HG02610 (cell line): ENCODE results near the gene DLX2.
"Not testable (repeated sequence)": the region's sequence is repeated elsewhere in the genome, so short reads cannot be mapped to it uniquely, and the experiment has no call there.

Experiments
- ATAC-seq: cut with Tn5 transposase; IDR thresholded peaks from one replicate; pipeline ENCODE4 v1.9.1; 2021; ENCODE audit warnings: mild to moderate bottlenecking, moderate library complexity; ENCODE audit not compliant: unreplicated experiment

The DLX2 gene

DNA sequence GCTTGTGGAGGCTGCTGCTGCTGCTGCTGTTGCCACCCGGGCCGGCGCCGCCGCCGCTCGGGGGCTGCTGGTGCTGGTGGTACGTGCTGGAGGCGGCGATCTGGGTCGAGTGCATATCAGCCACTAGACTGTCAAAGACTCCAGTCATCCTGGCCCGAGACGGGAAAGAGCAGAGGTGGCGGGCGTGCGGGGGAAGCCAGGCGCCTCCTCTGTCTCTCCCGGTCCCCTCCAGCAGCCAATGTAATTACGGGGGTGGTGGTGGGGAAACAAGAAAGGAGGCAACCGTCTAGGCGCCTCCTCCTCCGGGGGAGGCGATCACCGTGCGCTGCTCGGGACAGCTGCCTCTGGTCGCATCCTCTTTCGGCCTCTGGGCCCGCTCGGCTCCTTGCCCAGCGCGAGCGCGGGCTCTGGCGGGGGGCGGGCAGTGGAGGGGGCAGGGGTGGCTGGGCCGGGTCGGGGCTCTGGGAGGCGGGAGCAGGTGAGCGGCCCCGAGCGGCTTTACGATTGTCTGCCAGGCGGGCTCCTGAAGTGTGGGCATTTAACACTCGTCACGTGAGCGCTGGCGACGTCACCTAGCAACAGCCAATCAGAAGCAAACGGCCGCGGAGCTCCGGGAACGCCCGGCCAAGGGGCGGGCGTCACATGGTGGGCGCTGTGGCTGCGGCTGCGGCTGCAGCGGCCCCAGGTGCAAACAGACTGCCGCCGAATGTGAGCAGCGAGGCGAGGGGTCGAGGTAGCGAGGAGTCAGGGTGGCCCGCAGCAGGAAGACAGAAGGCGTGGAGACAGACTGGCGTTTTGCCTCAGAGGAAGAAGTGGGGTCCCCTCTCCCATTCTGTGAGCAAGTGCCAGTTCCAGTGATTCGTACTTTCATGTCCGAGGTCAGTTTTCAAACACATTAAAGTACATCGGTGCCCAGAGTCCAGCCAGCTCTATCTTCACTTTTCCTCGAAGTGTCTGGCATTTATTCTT is at the start of gene DLX2:
Gene DLX2 (minus strand): TSS at position 510 of the 969 bp plus-strand sequence. CDS start 362 bp downstream, at position 148.
- peak; percentile 66 for ATAC-seq

DNA sequence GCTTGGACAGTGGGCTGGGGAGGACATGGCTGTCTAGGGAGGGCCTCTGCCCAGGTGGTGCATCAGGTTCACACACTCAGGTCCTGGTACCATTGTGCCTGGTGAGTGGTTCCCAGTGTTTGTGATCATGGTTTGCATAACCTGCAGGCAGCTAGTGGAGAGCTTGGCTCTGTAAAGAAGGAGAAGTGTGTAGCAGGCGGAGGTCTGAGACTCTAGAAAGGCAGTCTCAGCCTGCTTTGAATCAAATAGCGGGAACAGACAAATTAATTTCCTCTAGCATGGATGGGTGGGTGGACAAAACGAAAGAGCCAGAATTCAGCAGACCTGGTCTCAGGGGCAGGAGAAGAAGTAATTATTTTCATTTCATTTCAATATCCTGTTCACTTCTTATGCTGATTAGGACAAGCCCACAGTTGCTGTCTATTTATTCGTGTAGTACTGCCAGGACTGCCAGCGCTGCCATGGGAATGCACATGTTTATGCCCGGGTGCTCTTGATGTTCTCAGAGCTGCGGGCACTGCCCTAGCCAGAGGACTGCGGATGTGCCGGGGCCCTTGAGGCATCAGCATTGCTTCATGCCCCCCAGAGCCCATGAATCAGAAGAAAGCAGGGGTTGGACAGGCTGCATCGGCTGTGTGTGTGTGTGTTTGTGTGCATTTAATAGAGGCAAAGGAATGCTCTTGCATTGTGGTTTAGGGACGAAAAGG is 45.4 kb upstream of the DLX2 start:
- no peak for ATAC-seq

DNA sequence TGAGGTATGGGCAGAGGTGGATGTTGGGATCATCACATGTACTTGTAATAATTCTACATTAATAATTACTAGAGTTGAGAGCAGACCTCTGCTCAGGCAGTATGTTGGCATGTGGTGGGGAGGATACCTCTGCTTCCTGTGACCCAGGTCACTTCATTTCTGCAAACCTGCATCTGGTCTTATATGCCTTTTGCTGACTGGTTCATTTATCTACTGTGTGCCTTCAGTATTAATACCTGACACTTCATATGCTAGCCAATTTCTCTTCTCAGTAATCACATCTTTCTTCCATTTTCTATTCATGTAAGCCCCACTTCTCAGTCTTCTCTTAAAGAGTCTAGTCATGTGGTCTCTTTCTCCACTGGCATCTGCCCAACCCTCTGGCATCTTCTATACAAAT is 41.1 kb upstream of the DLX2 start:
- ATAC-seq: no peak

DNA sequence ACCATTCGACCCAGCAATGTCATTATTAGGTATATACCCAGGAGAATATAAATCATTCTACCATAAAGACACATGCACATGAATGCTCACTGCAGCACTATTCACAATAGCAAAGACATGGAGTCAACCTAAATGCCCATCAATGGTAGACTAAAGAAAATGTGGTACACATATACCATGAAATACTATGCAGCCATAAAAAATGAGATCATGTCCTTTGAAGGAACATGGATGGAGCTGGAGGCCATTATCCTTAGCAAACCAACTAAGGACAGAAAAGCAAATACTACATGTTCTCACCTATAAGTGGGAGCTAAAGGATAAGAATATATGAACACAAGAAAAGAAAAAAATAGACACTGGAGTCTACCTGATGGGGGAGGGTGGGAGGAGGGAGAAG is 36.0 kb upstream of the DLX2 start:
- ATAC-seq: not testable (repeated sequence)

DNA sequence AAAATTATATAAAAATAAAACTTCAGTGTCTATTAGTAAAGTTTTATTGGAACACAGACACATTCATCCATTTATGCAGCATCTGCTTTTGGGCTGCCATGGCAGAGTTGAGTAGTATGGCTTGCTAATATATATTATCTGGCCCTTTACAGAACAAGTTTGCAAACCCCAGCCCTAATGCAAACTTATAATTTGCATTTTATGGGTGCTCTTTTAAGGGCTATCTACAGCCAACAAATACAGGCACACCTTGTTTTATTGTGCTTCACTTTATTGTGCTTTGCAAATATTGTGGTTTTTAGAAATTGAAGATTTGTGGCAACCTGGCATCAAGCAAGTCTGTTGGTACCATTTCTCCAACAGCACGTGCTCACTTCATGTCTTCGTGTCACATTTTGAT is 35.2 kb upstream of the DLX2 start:
- no peak for ATAC-seq

DNA sequence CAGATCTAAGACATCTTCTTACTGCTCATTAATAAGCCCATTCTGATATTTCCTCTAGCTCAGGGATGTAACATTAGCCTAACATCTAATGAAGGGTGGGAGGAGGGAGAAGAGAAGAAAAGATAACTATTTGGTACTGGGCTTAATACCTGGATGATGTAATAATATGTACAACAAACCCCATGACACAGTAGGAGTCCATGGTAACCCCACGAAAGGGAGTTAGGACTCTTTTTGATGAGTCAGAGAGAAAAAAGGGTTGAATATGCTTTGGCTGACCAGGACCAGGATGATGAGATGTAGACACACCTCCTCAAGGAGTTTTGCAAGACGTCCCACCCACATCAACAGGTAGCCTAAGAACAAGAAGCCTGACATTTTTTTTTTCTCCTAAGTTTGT is 34.4 kb upstream of the DLX2 start:
- ATAC-seq: no peak

DNA sequence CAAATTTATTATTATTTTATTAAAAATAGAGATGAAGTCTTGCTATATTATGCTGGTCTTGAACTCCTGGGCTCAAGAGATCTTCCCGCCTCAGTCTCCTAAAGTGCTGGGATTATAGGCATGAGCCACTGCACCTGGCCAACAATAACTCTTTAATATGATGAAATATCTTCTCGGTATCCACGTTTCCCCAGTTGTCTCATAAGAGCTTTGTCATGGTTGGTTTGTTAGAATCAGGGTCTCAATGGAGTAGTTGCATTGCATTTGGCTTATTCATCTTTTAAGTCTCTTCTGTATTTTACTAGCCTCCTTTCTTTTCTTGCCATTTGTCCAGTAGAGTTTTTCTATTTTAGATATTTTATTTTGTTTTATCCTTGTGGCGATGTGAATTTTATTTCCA is 32.7 kb upstream of the DLX2 start:
- ATAC-seq: no peak

DNA sequence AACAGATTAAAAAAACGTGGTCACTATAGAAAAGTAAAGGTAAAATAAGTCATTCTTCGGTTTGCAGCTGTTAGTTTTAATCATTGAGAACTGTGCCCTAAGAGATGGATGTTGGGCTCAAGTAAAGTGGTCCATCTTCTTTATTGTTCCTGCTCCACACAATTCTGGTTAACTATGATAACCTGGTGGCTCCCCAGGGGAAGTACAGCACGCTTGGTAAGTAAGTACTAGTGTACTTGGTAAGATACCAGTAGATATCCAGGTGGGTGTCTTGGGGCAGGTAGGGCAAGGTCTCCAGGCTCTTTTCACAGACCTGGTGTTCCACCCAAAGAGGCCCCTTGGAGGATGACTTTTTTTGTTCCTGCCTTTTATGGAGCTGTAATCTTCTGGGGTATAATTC is 31.6 kb upstream of the DLX2 start:
- no peak for ATAC-seq

DNA sequence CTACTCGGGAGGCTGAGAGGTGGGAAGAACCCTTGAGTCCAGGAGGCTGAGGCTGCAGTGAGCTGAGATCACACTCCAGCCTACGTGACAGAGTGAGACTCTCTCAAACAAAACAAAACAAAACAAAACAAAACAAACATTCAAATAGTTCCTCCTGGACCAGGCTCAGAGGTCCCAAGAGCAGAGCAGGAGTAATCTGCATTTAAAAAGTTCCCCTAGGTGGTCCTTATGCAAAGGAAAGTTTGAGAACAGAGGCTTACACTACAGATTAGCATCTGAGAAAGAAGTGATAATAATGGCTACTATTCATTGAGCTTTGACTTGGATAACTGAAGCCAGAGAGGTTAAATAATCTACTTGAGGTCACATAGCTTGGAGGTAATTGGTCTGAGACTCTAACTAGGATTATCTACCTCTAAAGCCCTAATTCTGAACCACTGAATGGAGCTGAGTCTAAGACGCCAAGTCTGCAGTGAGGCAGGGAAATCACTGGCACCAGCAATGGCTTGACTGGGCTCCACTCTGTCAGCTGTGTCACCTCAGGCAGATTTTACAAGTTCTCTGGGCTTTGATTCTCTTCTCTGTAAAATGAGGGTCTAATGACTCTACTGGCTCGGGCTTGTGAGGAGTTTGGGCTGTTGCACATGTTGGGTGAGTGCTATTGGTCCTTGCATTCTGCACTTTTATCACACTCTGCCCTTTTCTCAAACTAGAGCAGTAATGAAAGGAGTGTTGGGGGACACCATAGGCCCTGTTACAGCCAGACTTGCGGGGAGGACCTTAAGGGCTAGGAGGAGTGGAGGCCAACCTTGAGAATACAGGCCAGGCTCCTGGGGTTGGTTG is 29.2 kb upstream of the DLX2 start:
- ATAC-seq: no peak

DNA sequence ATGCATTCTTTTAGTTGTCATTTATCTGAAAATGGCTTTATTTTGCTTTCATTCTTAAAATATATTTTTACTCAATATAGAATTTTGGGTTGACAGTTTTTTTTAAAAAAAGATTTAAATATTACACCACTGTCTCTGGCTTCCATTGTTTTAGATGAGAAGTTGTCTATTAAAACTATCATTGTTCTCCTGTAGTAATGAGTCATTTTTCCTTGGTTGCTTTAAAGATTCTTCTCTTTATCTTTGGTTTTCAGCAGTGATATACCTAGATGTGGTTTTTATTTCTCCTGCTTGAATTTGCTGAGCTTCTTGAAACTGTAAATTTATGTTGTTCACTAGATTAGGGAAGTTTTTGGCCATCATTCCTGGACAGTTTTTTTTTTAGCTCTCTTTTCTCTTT is 26.7 kb upstream of the DLX2 start:
- ATAC-seq: no peak

DNA sequence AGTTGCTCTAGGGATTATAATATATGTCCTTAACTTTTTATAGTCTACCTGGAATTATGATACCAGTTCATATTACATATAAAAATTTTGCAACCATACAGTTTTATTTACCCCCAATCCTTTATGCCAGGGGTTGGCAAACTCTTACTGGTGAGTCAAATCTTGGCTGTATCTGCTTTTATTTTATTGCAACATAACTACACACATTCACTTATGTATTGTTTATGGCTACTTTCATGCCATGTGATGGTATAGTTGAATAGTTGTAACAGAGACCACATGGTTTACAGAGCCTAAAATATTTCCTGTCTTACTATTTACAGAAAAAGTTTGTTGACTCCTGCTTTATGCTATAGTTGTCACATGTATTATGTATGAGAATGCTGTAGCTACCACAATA is 25.8 kb upstream of the DLX2 start:
- no peak for ATAC-seq

DNA sequence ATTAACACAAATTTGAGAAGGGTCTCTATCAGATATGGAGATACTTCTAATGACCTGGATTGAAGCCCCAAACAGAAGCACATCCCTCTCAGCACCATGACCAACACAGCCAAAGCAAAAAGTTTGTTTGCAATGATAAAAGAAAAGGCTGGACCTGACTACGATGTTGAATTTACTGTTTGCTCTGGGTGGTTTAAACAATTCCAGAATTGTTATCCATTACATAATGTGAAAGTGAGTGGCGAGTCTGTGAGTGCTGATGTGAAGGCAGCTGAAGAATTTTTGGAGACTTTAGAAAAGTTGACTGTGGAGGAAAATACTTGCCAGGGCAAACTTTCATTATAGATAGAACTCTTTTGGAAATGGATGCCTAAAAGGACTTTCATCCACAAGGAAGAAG is 17.4 kb upstream of the DLX2 start:
- no peak for ATAC-seq

DNA sequence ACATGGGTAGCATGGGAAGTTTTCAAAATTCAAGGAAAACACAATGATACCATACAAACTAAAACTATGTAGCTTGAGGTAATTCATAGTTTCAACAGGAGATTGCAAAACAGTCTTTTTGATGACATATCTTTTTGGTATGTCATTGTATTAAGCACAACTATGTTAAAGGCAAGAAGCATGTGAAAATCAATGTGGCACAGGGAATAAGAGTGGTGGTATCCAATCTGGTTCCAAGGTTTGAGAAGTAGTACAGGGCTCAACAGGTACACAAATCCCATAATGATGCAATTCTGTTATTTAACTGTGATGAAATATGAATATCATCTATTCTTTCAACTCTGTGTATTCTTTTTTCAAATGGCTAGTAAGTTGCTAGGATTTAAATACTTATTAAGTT is 16.4 kb upstream of the DLX2 start:
- no peak for ATAC-seq

DNA sequence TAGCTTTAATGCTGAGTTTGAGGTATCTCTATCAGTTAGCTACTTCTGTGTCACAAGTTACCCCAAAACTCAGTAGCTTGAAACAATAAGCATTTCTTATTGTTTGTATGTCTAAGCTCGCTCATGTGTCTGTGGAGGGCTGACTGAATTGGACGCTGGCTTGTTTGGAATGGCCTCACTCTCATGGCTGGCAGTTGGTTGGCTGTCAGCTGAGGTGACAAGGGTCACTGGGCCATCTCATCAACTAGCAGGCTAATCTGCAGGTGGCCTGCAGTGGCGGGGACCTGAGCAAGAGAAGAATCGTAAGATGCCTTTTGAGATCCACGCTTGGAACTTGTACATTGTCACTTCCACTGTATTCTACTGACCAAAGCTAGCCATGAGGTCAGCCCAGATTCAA is 13.4 kb upstream of the DLX2 start:
- ATAC-seq: no peak

DNA sequence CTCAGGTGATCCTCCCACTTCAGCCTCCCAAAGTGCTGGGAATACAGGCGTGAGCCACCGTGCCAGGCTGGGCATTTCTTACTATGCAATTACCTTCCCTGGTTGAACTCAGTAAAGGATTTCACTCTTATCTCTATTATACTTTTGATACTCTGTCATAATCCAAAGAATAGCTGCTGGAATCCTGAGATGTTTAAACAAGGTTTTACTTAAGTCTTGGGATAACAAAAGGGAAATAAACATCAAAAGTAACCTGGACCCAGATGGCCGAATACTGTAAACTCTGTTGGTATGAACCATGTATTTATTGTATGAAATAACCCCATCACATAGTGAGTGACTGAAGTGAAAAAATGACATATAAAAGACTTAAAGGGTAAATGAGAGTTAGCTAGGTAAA is 11.9 kb upstream of the DLX2 start:
- no peak for ATAC-seq

DNA sequence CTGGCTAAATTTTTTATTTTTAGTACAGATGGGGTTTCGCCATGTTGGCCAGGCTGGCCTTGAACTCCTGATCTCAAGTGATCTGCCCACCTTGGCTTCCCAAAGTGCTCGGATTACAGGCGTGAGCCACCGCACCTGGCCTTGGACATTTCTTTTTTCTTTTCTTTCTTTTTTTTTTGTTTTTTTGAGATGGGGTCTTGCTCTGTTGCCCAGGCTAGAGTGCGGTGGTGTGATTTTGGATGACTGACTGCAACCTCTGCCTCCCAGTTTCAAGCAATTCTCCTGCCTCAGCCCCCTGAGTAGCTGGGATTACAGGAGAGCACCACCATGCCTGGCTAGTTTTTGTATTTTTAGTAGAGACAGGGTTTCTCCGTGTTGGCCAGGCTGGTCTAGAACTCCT is 11.5 kb upstream of the DLX2 start:
- not testable (repeated sequence) for ATAC-seq

DNA sequence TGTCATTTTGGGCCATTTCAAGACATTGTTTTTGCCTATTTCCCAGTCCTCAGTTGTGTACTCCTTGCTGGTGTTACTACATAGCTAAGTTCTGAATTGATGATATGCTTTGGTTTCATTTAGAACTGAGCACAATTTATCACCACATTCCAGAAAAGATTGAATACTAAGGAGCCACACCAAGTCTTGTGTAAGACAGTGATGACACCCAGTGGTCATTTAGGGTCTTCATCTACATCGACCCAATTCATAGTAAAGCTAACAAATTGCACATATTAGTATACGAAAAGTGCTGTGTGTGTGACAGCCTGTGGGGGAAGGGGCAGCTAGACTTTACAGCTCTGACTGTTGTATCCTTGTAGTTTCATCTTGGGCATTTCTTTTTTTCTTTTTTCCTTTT is 10.9 kb upstream of the DLX2 start:
- ATAC-seq: no peak

DNA sequence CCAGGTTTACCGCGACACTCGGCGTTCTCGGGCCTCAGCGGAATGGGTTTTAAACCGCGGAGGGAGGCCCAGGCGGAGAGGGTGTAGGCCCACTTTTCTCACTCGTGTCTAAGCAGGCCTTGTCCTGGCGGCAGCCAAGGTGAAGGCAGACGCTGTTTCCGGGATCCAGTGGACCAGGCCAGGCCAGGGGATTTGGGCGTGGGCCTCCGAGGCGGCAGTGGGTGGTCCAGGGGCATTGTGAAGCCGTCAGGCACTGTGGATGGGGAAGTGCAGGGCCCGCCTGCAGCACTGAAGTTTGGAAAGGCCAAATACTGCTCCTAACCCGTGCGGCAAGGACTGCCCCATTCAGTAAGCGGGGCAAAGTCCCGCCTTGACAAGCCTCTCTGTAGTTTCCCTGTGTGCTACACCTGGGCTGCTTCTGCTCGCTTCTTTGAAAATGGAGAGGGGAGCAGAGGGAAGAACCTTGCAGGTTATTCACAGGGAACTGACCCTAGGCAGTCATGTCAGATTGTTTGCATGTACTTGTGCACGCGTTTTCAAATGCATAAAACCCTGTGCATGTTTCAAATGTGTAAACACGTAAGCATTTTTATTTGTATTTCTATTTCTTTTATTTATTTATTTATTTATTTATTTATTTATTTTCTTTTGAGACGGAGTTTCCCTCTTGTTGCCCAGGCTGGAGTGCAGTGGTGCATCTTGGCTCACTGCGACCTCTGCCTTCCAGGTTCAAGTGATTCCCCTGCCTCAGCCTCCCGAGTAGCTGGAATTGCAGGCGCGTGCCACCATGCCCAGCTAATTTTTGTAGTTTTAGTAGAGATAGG is 7.5 kb upstream of the DLX2 start:
- ATAC-seq: no peak

DNA sequence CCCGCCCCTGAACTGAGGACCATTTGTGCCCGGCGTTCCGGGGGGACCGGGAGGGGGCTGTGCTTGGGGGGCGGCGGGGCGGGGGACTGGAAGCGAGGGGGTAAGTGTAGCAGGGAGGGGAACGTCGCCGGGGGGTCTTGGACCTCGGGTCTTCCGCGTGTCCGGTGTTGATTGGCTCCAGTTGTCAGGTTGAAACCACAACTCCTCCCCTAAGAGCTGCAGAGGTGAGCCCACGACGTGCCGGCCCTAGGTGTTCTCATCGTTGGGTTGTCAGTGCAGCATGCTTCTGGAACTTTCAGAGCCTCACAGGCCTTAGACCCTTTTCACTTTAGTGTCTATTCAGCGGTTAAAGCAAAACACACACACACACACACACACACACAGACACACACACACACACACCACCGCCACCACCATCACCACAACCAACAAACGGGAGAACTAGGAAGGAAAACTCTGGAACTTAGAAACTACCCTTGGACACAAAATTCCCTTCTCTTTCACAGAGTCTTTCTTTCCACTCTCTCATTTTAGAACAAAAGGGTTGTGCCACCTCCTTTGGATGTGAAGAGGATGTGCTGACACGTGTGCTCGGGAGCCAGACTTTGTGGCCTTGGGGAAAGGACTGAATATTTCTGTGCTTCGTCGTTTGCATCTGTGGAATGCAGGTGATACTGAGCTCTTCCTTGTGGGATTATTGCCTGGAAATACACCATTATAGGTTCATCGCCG is 6.7 kb upstream of the DLX2 start:
- no peak for ATAC-seq

DNA sequence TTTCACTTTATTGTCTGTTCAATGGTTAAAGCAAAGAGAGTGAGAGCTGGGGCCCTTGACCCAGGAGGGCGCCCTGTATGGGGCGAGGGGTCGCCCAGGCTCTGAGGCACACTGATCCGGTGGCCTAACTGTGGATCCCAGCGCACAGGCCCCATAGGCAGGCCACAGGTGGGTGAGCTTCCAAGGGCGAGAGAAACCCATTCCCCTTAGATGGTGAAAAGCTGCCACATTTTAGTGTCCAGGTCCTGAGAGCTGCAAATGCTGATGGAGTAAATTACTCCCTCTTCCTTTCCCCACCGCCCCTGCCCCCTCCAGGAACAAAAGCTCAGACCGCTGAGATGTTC is 5.9 kb upstream of the DLX2 start:
- no peak for ATAC-seq
